SK-N-DZ (cell line): ENCODE data around the gene ATP13A1.
"Not testable (repeated sequence)": the region's sequence is repeated elsewhere in the genome, so short reads cannot be mapped to it uniquely, and the experiment has no call there.

Source experiments
- DNase-seq: peaks from one replicate; pipeline ENCODE4 v3.0.0-alpha.2; 2015; ENCODE audit warnings: low spot score

ATP13A1 gene

GRCh38 chr19:19665420-19665948, 2.0 kb upstream of the ATP13A1 start:
- not testable (repeated sequence) for DNase-seq

- DNase-seq = no peak
Measured at GRCh38 chr19:19662871-19663255, 613 bp downstream of the ATP13A1 start.

GRCh38 chr19:19662344-19662743, 1.1 kb downstream of the ATP13A1 start:
- no peak for DNase-seq

GRCh38 chr19:19661675-19662251, 1.7 kb downstream of the ATP13A1 start:
- no peak for DNase-seq

- no peak for DNase-seq
Measured at GRCh38 chr19:19661141-19661674, 2.3 kb downstream of the ATP13A1 start.

- DNase-seq = no peak
Measured at GRCh38 chr19:19659646-19660245, 3.7 kb downstream of the ATP13A1 start.

GRCh38 chr19:19657397-19657783, 6.1 kb downstream of the ATP13A1 start:
- DNase-seq = no peak

- no peak for DNase-seq
Measured at GRCh38 chr19:19656451-19657396, 6.8 kb downstream of the ATP13A1 start.

- no peak for DNase-seq
Measured at GRCh38 chr19:19655641-19656343, 7.7 kb downstream of the ATP13A1 start.

- DNase-seq = no peak
Measured at GRCh38 chr19:19655051-19655594, 8.4 kb downstream of the ATP13A1 start.

GRCh38 chr19:19654441-19654840, 9.0 kb downstream of the ATP13A1 start:
- DNase-seq = no peak

- DNase-seq = no peak
Measured at GRCh38 chr19:19653597-19654147, 9.8 kb downstream of the ATP13A1 start.

- DNase-seq = no peak
Measured at GRCh38 chr19:19652482-19653295, 10.8 kb downstream of the ATP13A1 start.

- DNase-seq = no peak
Measured at GRCh38 chr19:19651076-19651475, 12.4 kb downstream of the ATP13A1 start.

GRCh38 chr19:19650331-19650730, 13.1 kb downstream of the ATP13A1 start:
- no peak for DNase-seq

GRCh38 chr19:19649580-19649995, 13.9 kb downstream of the ATP13A1 start:
- DNase-seq = no peak

- no peak for DNase-seq
Measured at GRCh38 chr19:19649155-19649554, 14.3 kb downstream of the ATP13A1 start.

- DNase-seq = no peak
Measured at GRCh38 chr19:19647037-19647835, 16.2 kb downstream of the ATP13A1 start.

GRCh38 chr19:19645233-19645870, 18.1 kb downstream of the ATP13A1 start:
- DNase-seq = no peak
